Uterus (tissue), 2 donors: ENCODE measurements around the gene NBR1.

Source experiments
- CTCF ChIP-seq, 4 experiments: fragments of 200-600 bp in 2 of 4; fragments of 450-650 bp in 2 of 4; sonication (generic) in 2 of 4; IDR thresholded peaks; one replicate each; pipeline ENCODE4 v1.5.1; 2016 to 2019; ENCODE audit warnings: antibody characterized with exemption in 4 of 4, mild to moderate bottlenecking in 2 of 4, moderate library complexity in 1 of 4
- POLR2A ChIP-seq, 2 donors: fragments of 450-650 bp; IDR thresholded peaks; one replicate each; pipeline ENCODE4 v1.6.1; 2016; ENCODE audit warnings: antibody characterized with exemption in 2 of 2, mild to moderate bottlenecking in 1 of 2, moderate library complexity in 1 of 2

- TF ChIP-seq CTCF (IDR thresholded peaks at IDR 0.05), result no peak
- no peak for TF ChIP-seq POLR2A (IDR thresholded peaks at IDR 0.05)
These were observed 48.0 kb downstream of the NBR1 start for GRCh38 chr17:43219001-43219400.
